ENCODE measurements around the gene METTL13.

The METTL13 gene

DNA sequence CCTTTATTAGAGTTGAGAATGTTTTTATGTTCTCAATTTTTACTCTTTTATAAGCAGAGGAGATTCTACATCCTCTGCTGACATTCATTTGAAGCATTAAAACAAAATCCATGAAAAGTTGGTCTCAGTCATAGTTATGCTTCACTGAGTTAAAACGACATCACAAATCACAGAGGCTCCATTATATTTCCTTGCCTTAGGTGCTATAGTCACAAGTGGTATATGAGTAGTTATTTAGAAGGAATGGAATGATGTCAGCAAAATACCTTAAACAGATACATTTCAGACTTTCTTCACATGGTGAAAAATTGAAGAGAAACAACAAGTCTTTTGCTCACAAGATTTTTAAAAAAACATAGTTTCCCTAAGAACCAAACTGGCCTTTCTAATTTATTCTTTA, 11.7 kb upstream of the METTL13 start:
- H3K27ac ChIP-seq (ENCODE audit: low read depth, low read length), result no peak overlapping the region
- H3K9ac ChIP-seq (ENCODE audit: low read depth, low read length), result no peak overlapping the region
- no peak overlapping the region for H3K4me3 ChIP-seq (ENCODE audit: low read depth, low read length)
- H3K36me3 ChIP-seq (ENCODE audit: control insufficient read depth, insufficient read depth, low read length), result no peaks in the 10 kb centered on the region
- no peaks in the 10 kb centered on the region for H3K9me3 ChIP-seq (ENCODE audit: control insufficient read depth, insufficient read depth, low read length)
- H3K4me1 ChIP-seq (ENCODE audit: control insufficient read depth, insufficient read depth, low read length), result 0 out of 2 replicates have a peak, but pooled peaks cover 4% of the 10 kb centered on the region
- H3K27me3 ChIP-seq (ENCODE audit: control insufficient read depth, insufficient read depth, low read length), result no peaks in the 10 kb centered on the region

DNA sequence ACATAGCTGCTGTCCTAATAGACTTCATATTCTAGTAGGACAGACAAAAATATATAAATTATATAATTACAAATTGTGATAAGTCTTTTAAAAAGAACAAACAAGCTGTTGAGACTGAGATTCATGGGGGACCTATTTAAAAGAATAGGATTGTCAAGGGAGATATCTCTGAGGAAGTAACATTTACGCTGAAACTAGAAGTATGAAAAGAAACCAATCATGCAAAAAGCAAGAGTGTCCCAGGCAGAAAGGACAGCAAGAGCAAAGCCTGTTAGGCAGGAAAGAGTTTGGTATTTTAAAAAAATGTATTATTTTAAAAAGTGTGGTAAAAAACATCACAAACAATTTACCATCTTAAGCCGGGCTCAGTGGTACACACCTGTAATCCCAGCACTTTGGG, 9.1 kb upstream of the METTL13 start:
- H3K27ac ChIP-seq (ENCODE audit: low read depth, low read length), result no peak overlapping the region
- no peaks in the 10 kb centered on the region for H3K27me3 ChIP-seq (ENCODE audit: control insufficient read depth, insufficient read depth, low read length)
- H3K4me1 ChIP-seq (ENCODE audit: control insufficient read depth, insufficient read depth, low read length), result 0 out of 2 replicates have a peak, but pooled peaks cover 4% of the 10 kb centered on the region
- no peak overlapping the region for H3K4me3 ChIP-seq (ENCODE audit: low read depth, low read length)
- no peaks in the 10 kb centered on the region for H3K9me3 ChIP-seq (ENCODE audit: control insufficient read depth, insufficient read depth, low read length)
- no peaks in the 10 kb centered on the region for H3K36me3 ChIP-seq (ENCODE audit: control insufficient read depth, insufficient read depth, low read length)
- H3K9ac ChIP-seq (ENCODE audit: low read depth, low read length), result no peak overlapping the region

DNA sequence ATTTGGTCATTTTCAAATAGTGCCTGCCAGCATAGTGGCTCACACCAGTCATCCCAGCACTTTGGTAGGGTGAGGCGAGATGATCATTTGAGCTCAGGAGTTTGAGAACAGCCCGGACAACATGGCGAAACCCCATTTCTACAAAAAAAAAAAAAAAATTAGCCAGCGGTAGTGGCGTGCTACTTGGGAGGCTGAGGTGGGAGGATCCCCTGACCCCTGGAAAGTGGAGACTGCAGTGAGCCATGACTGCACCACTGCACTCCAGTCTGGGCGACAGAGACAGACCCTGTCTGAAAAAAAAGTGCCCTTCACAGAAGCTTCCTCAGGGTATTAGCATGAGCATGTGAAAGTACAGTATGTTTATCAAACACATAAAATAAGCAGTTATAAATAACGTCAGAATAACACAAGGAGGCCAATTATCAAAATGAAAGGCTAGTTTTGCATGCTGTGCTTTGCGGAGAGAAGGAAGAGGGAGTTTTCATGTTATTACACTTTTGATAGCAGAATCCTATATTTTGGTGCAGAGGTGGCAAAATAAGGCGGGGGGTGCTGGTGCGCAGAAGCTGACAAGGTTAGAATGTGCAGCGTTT, 781 bp upstream of the METTL13 start:
- H3K4me3 ChIP-seq (ENCODE audit: low read depth, low read length), result peak overlapping the region; percentile 70
- H3K27me3 ChIP-seq (ENCODE audit: control insufficient read depth, insufficient read depth, low read length), result no peaks in the 10 kb centered on the region
- H3K9me3 ChIP-seq (ENCODE audit: control insufficient read depth, insufficient read depth, low read length), result no peaks in the 10 kb centered on the region
- peaks cover 26% of the 10 kb centered on the region for H3K36me3 ChIP-seq (ENCODE audit: control insufficient read depth, insufficient read depth, low read length)
- H3K27ac ChIP-seq (ENCODE audit: low read depth, low read length), result peak overlapping the region; percentile 91
- H3K9ac ChIP-seq (ENCODE audit: low read depth, low read length), result peak overlapping the region; percentile 68
- peaks cover 7% of the 10 kb centered on the region; the same call in 1 of the 2 replicates for H3K4me1 ChIP-seq (ENCODE audit: control insufficient read depth, insufficient read depth, low read length)

DNA sequence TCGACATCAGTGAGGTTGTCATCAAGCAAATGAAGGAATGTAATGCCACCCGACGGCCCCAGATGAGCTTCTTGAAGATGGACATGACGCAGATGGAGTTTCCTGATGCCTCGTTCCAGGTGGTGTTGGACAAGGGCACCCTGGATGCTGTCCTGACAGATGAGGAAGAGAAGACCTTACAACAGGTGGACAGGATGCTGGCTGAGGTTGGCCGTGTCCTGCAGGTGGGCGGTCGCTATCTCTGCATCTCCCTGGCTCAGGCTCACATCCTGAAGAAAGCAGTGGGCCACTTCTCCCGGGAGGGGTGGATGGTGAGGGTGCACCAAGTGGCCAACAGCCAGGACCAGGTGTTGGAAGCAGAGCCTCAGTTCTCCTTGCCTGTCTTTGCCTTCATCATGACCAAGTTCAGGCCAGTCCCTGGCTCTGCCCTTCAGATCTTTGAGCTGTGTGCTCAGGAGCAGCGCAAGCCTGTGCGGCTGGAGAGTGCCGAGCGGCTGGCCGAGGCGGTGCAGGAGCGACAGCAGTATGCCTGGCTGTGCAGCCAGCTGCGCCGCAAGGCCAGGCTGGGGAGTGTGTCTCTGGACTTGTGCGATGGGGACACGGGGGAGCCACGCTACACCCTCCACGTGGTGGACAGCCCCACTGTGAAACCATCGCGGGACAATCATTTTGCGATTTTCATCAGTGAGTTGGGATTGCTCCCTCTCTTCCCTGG, 2.5 kb downstream of the METTL13 start:
- peaks cover 7% of the 10 kb centered on the region; the same call in 1 of the 2 replicates for H3K4me1 ChIP-seq (ENCODE audit: control insufficient read depth, insufficient read depth, low read length)
- peaks cover 58% of the 10 kb centered on the region for H3K36me3 ChIP-seq (ENCODE audit: control insufficient read depth, insufficient read depth, low read length)
- H3K27ac ChIP-seq (ENCODE audit: low read depth, low read length), result no peak overlapping the region
- no peak overlapping the region for H3K4me3 ChIP-seq (ENCODE audit: low read depth, low read length)
- no peaks in the 10 kb centered on the region for H3K27me3 ChIP-seq (ENCODE audit: control insufficient read depth, insufficient read depth, low read length)
- H3K9me3 ChIP-seq (ENCODE audit: control insufficient read depth, insufficient read depth, low read length), result no peaks in the 10 kb centered on the region
- H3K9ac ChIP-seq (ENCODE audit: low read depth, low read length), result no peak overlapping the region

GRCh38 chr1:171784784-171785183, 3.3 kb downstream of the METTL13 start:
- no peaks in the 10 kb centered on the region for H3K9me3 ChIP-seq (ENCODE audit: control insufficient read depth, insufficient read depth, low read length)
- H3K27me3 ChIP-seq (ENCODE audit: control insufficient read depth, insufficient read depth, low read length), result no peaks in the 10 kb centered on the region
- H3K36me3 ChIP-seq (ENCODE audit: control insufficient read depth, insufficient read depth, low read length), result peaks cover 67% of the 10 kb centered on the region
- H3K27ac ChIP-seq (ENCODE audit: low read depth, low read length), result no peak overlapping the region
- no peak overlapping the region for H3K9ac ChIP-seq (ENCODE audit: low read depth, low read length)
- H3K4me3 ChIP-seq (ENCODE audit: low read depth, low read length), result no peak overlapping the region
- peaks cover 7% of the 10 kb centered on the region; the same call in 1 of the 2 replicates for H3K4me1 ChIP-seq (ENCODE audit: control insufficient read depth, insufficient read depth, low read length)

DNA sequence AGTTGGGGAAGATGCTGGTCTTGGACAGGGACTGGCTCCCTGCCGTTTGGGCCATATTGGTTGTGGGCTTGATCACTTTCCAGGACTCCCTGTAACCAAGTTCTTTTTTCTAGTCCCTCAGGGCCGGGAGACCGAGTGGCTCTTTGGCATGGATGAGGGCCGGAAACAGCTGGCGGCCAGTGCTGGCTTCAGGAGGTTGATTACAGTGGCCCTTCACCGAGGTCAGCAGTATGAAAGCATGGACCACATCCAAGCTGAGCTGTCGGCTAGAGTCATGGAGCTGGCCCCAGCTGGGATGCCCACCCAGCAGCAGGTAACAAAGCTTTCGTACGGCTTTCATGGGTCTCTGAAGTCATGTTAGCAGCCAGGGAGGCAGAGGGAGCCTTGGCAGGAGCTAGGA, 4.3 kb downstream of the METTL13 start:
- H3K9me3 ChIP-seq (ENCODE audit: control insufficient read depth, insufficient read depth, low read length), result no peaks in the 10 kb centered on the region
- H3K27me3 ChIP-seq (ENCODE audit: control insufficient read depth, insufficient read depth, low read length), result no peaks in the 10 kb centered on the region
- peaks cover 7% of the 10 kb centered on the region; the same call in 1 of the 2 replicates for H3K4me1 ChIP-seq (ENCODE audit: control insufficient read depth, insufficient read depth, low read length)
- no peak overlapping the region for H3K4me3 ChIP-seq (ENCODE audit: low read depth, low read length)
- H3K9ac ChIP-seq (ENCODE audit: low read depth, low read length), result no peak overlapping the region
- no peak overlapping the region for H3K27ac ChIP-seq (ENCODE audit: low read depth, low read length)
- H3K36me3 ChIP-seq (ENCODE audit: control insufficient read depth, insufficient read depth, low read length), result peaks cover 76% of the 10 kb centered on the region

DNA sequence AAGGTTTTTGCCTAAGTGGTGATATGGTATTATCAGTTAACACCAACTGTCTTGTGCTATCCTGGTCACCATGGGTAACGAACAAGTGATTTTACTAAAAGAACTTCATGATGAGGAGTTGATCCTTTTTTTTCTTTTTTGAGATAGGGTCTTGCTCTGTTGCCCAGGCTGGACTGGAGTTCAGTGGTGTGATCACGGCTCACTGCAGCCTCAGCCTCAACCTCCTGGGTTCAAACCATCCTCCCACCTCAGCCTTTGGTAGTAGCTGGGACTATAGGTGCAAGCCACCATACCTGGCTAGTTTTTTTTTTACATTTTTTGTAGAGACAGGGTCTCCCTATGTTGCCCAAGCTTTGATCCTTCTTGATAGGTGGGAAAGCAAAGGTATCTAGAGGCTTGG, 5.1 kb downstream of the METTL13 start:
- no peaks in the 10 kb centered on the region for H3K9me3 ChIP-seq (ENCODE audit: control insufficient read depth, insufficient read depth, low read length)

DNA sequence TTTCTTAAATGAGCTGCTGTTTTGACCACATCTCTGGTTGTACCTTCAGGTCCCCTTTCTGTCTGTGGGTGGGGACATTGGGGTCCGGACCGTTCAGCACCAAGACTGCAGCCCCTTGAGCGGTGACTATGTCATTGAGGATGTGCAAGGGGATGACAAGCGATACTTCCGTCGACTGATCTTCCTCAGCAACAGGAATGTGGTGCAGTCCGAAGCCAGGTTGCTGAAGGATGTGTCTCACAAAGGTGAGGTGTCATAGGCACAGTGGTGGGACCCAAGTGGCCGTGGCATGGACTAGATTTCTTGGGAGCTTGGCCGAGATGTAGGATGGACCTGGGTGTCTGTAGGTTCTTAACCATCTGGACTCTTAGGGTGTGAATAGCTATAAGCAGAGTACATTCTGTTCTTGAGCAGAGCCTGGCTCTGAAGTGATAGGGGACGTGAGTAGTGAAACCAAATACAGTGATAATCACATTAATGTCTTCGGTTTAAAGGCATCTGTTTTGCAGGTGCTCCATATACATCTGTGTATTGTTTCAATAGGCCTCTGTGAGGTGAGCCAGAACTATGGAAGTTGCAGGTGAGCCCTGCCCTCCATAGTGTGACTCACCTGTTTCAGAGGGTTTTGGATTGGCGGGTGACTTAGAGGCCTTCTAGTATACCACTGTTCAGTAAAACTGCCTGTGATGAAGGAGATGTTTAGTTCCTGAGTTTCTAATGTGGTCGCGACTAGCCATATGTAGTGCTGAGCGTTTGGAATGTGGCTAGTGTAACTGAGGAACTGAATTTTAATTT, 6.4 kb downstream of the METTL13 start:
- Histone ChIP-seq H3K27me3 (ENCODE audit: control insufficient read depth, insufficient read depth, low read length) (no peaks in the 10 kb centered on the region), H3K9me3 (ENCODE audit: control insufficient read depth, insufficient read depth, low read length) (no peaks in the 10 kb centered on the region), H3K9ac (ENCODE audit: low read depth, low read length) (no peak overlapping the region), H3K4me1 (ENCODE audit: control insufficient read depth, insufficient read depth, low read length) (peaks cover 4% of the 10 kb centered on the region; the same call in 1 of the 2 replicates), H3K36me3 (ENCODE audit: control insufficient read depth, insufficient read depth, low read length) (peaks cover 98% of the 10 kb centered on the region), H3K27ac (ENCODE audit: low read depth, low read length) (no peak overlapping the region), H3K4me3 (ENCODE audit: low read depth, low read length) (no peak overlapping the region)

More for the DNA sequence above, 5.1 kb downstream of the METTL13 start:
- peaks cover 7% of the 10 kb centered on the region; the same call in 1 of the 2 replicates for H3K4me1 ChIP-seq (ENCODE audit: control insufficient read depth, insufficient read depth, low read length)
- no peaks in the 10 kb centered on the region for H3K27me3 ChIP-seq (ENCODE audit: control insufficient read depth, insufficient read depth, low read length)
- H3K9ac ChIP-seq (ENCODE audit: low read depth, low read length), result no peak overlapping the region
- no peak overlapping the region for H3K4me3 ChIP-seq (ENCODE audit: low read depth, low read length)
- peaks cover 84% of the 10 kb centered on the region for H3K36me3 ChIP-seq (ENCODE audit: control insufficient read depth, insufficient read depth, low read length)
- no peak overlapping the region for H3K27ac ChIP-seq (ENCODE audit: low read depth, low read length)

DNA sequence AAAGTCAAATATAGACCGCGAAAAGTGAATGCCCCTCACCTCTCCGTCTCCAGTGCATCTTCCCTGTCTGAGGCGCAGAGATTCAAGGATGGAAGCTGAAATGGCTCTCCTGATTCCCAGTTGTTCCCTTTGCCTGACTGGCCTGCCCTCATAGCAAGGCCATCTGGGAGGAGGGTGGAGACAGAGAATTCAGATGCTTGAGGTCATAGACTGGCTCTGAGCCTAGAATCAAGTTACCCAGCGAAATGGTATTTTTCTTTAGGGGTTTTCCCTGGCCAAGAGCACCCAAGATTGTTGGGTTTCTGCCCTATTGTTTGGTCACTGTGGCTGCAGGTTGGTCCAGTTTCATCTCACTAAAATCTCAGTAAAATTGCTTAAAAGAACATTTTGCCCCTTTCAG, 7.2 kb downstream of the METTL13 start:
- H3K9ac ChIP-seq (ENCODE audit: low read depth, low read length), result no peak overlapping the region
- peaks cover 98% of the 10 kb centered on the region for H3K36me3 ChIP-seq (ENCODE audit: control insufficient read depth, insufficient read depth, low read length)
- no peak overlapping the region for H3K4me3 ChIP-seq (ENCODE audit: low read depth, low read length)
- H3K9me3 ChIP-seq (ENCODE audit: control insufficient read depth, insufficient read depth, low read length), result no peaks in the 10 kb centered on the region
- no peaks in the 10 kb centered on the region for H3K4me1 ChIP-seq (ENCODE audit: control insufficient read depth, insufficient read depth, low read length)
- H3K27ac ChIP-seq (ENCODE audit: low read depth, low read length), result no peak overlapping the region
- no peaks in the 10 kb centered on the region for H3K27me3 ChIP-seq (ENCODE audit: control insufficient read depth, insufficient read depth, low read length)

GRCh38 chr1:171790318-171790717, 8.9 kb downstream of the METTL13 start:
- H3K4me3 ChIP-seq (ENCODE audit: low read depth, low read length), result no peak overlapping the region
- H3K27ac ChIP-seq (ENCODE audit: low read depth, low read length), result no peak overlapping the region
- peaks cover 100% of the 10 kb centered on the region for H3K36me3 ChIP-seq (ENCODE audit: control insufficient read depth, insufficient read depth, low read length)
- H3K4me1 ChIP-seq (ENCODE audit: control insufficient read depth, insufficient read depth, low read length), result no peaks in the 10 kb centered on the region
- H3K9me3 ChIP-seq (ENCODE audit: control insufficient read depth, insufficient read depth, low read length), result no peaks in the 10 kb centered on the region
- no peak overlapping the region for H3K9ac ChIP-seq (ENCODE audit: low read depth, low read length)
- no peaks in the 10 kb centered on the region for H3K27me3 ChIP-seq (ENCODE audit: control insufficient read depth, insufficient read depth, low read length)

Measured in HUES48 (cell line).